ENCODE measurements around the gene C10orf95.
A peak's percentile ranks its signal among the peaks of the same experiment; 100 is the strongest.
"Not testable (repeated sequence)": the region's sequence is repeated elsewhere in the genome, so short reads cannot be mapped to it uniquely, and the experiment has no call there.

C10orf95 gene, protein sequence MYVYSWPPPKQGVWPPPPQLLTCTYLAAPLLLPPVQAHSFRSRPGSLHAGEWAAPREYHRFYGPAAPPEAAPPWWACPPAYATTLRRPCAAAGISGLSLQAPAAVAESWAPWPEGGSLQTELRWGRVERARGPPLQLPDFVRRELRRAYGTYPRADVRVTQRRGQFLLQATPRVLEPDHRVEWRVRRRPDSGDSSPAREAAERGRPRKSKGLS

DNA sequence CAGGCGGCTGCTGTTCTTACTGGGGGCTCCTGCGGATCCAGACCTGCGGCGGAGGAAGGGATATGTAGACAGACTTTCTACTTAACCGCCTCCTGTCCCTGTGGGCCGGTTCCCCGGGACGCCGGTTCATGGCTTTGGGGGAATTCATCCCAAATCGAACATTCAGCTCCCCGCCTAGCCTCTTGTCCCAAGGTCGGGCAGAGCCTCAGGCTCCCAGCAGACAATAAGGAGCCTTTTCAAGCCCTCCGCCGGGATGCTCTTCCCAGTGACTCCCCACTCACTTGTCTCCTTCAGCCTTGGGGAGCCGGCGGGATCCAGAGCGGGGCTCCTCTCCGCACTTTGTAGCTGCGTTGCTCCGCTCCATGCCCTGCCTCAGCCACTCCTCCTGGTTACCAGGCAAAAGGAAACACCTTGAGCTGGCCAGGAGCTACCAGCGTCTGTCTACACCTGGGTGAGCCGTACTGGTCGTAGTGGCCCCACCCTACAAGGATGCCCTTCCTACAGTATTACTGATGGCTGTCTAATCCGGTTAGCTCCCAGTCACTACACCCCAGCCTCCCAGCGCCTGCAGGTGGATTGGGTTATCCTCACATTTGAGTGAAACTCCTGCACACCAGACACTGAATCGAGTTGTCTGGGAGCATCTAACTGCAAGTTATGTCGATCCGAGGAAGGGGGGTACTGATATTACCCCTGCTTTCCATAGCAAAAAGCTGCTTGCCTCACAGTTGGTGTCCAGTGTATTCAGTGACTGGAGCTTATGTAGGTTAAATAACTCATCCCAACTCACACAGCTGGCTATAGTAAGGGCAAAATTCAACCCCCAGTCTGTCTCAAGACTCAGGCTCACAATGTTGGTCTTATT lies at the start of gene C10orf95:
Gene C10orf95 (minus strand): TSS at position 439 of the 865 bp plus-strand sequence. CDS start 450 bp downstream, outside the sequence.
- H3K9me3 ChIP-seq (ENCODE audit: control insufficient read depth, low read length), result no peaks in the 10 kb centered on the region
- H3K36me3 ChIP-seq (ENCODE audit: control insufficient read depth, insufficient read depth, low read length), result no peaks in the 10 kb centered on the region
- peak within 1 kb of the TSS; percentile 68 for H3K4me3 ChIP-seq (ENCODE audit: low read depth, low read length)

DNA sequence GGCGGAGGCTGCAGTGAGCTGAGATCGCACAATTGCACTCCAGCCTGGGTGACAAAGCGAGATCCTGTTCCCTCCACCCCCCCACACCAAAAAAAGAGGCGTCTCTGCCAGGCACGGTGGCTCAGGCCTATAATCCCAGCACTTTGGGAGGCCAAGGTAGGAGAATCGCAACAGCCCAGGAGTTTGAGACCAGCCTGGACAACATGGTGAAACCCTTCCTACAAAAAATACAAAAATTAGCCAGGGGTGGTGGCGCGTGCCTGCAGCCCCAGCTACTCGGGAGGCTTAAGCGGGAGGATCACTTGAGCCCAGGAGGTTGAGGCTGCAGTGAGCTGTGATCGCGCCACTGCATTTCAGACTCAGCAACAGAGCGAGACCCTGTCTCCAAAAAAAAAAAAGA lies 49.3 kb upstream of the C10orf95 start:
- Histone ChIP-seq H3K4me1 (peaks cover 14% of the 10 kb centered on the region), H3K79me2 (peaks cover 37% of the 10 kb centered on the region)
- H3K27me3 ChIP-seq (ENCODE audit: control insufficient read depth, insufficient read depth, low read length); H3K9ac ChIP-seq; H3K4me3 ChIP-seq (ENCODE audit: low read depth, low read length); H3K27ac ChIP-seq; H3K4me2 ChIP-seq (ENCODE audit: low read length); H3K36me3 ChIP-seq (ENCODE audit: control insufficient read depth, insufficient read depth, low read length); H2AFZ ChIP-seq; H3K9me3 ChIP-seq (ENCODE audit: control insufficient read depth, low read length): not testable (repeated sequence)

More for the DNA sequence above, at the start of gene C10orf95:
- peak within 1 kb of the TSS; percentile 97 for H3K4me2 ChIP-seq (ENCODE audit: low read length)
- H3K27me3 ChIP-seq (ENCODE audit: control insufficient read depth, insufficient read depth, low read length), result no peaks in the 10 kb centered on the region
- TF ChIP-seq, protein P1, sequence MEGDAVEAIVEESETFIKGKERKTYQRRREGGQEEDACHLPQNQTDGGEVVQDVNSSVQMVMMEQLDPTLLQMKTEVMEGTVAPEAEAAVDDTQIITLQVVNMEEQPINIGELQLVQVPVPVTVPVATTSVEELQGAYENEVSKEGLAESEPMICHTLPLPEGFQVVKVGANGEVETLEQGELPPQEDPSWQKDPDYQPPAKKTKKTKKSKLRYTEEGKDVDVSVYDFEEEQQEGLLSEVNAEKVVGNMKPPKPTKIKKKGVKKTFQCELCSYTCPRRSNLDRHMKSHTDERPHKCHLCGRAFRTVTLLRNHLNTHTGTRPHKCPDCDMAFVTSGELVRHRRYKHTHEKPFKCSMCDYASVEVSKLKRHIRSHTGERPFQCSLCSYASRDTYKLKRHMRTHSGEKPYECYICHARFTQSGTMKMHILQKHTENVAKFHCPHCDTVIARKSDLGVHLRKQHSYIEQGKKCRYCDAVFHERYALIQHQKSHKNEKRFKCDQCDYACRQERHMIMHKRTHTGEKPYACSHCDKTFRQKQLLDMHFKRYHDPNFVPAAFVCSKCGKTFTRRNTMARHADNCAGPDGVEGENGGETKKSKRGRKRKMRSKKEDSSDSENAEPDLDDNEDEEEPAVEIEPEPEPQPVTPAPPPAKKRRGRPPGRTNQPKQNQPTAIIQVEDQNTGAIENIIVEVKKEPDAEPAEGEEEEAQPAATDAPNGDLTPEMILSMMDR (IDR thresholded peaks at IDR 0.05), result no peak
- peaks cover 4% of the 10 kb centered on the region for H3K4me1 ChIP-seq
- H3K9ac ChIP-seq, result peak within 1 kb of the TSS; percentile 63
- no peaks in the 10 kb centered on the region for H3K79me2 ChIP-seq
- peak within 1 kb of the TSS; percentile 87 for H3K27ac ChIP-seq
- peak within 1 kb of the TSS; percentile 87 for H2AFZ ChIP-seq

DNA sequence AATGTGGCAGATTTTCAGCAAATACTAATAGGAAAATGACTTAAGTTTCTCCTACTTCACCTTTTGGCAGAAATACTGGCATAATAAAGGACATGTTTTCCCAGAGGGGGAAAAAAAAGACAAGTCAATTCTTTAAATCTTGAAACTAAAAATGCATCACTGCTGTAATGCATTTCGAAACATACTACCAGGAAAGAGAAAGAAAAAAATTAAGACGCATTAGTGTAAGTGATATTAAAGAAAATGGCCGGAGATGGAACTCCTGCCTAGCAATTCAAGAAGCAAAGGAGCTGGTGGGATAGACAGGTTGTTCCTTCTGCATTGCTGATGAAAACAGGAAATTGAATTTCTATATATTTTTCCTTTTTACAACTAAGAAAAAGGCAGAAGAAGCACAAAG lies 48.0 kb upstream of the C10orf95 start:
- Histone ChIP-seq H3K4me1 (peaks cover 6% of the 10 kb centered on the region), H3K9me3 (ENCODE audit: control insufficient read depth, low read length) (no peaks in the 10 kb centered on the region), H3K9ac (no peak overlapping the region), H3K36me3 (ENCODE audit: control insufficient read depth, insufficient read depth, low read length) (no peaks in the 10 kb centered on the region), H2AFZ (no peak overlapping the region), H3K27ac (no peak overlapping the region), H3K79me2 (peaks cover 48% of the 10 kb centered on the region), H3K4me3 (ENCODE audit: low read depth, low read length) (no peak overlapping the region), H3K27me3 (ENCODE audit: control insufficient read depth, insufficient read depth, low read length) (no peaks in the 10 kb centered on the region), H3K4me2 (ENCODE audit: low read length) (no peak overlapping the region)
- TF ChIP-seq, protein P1 (IDR thresholded peaks at IDR 0.05), result no peak

DNA sequence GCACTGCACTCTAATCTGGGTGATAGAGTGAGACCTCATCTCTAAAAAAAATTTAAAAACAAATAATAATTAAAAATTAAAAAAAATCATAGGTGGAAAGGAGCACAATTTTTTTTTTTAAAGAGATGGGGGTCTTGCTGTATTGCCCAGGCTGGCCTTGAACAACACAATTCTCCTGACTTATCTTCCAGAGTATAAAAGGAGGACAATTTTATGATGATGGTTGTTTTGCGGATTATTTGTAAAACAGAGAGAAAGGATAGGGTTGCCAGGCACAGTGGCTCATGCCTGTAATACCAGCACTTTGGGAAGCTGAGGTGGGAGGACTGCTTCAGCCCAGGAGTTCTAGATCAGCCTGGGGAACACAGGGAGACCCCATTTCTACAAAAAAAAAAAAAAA lies 46.2 kb upstream of the C10orf95 start:
- no peak overlapping the region for H3K27ac ChIP-seq
- H3K4me1 ChIP-seq, result no peaks in the 10 kb centered on the region
- H3K9ac ChIP-seq, result no peak overlapping the region

DNA sequence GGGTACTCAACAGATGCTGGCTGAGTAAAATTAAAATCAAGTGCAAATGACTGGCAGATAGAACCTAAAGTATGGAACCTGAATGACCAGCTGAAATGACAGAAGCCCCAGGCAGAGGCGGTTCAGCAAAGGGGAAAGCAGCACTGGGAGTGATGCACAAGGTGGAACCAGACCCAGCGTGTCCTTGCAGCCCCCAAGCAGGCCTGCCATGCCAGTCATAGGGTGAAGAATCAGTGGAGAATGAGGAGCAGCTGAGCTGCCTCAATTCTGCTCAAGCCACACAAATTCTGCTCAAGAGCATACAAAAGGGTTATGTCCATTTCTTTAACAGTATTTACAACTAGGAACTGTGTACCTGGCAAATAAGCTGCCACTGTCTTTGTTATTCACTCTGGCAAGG lies 42.4 kb upstream of the C10orf95 start:
- no peak overlapping the region for H3K4me2 ChIP-seq (ENCODE audit: low read length)
- H3K9me3 ChIP-seq (ENCODE audit: control insufficient read depth, low read length), result no peaks in the 10 kb centered on the region
- H3K79me2 ChIP-seq, result peaks cover 52% of the 10 kb centered on the region
- no peak overlapping the region for H2AFZ ChIP-seq
- no peak overlapping the region for H3K27ac ChIP-seq
- H3K4me3 ChIP-seq (ENCODE audit: low read depth, low read length), result no peak overlapping the region
- no peaks in the 10 kb centered on the region for H3K27me3 ChIP-seq (ENCODE audit: control insufficient read depth, insufficient read depth, low read length)
- TF ChIP-seq, protein P1 (IDR thresholded peaks at IDR 0.05), result no peak
- H3K36me3 ChIP-seq (ENCODE audit: control insufficient read depth, insufficient read depth, low read length), result no peaks in the 10 kb centered on the region
- no peaks in the 10 kb centered on the region for H3K4me1 ChIP-seq
- no peak overlapping the region for H3K9ac ChIP-seq

More for the DNA sequence above, 46.2 kb upstream of the C10orf95 start:
- no peaks in the 10 kb centered on the region for H3K9me3 ChIP-seq (ENCODE audit: control insufficient read depth, low read length)
- H3K79me2 ChIP-seq, result peaks cover 63% of the 10 kb centered on the region
- TF ChIP-seq, protein P1 (IDR thresholded peaks at IDR 0.05), result no peak
- H3K27me3 ChIP-seq (ENCODE audit: control insufficient read depth, insufficient read depth, low read length), result no peaks in the 10 kb centered on the region
- H3K36me3 ChIP-seq (ENCODE audit: control insufficient read depth, insufficient read depth, low read length), result no peaks in the 10 kb centered on the region
- no peak overlapping the region for H3K4me3 ChIP-seq (ENCODE audit: low read depth, low read length)
- H3K4me2 ChIP-seq (ENCODE audit: low read length), result no peak overlapping the region
- H2AFZ ChIP-seq, result no peak overlapping the region
